ENCODE measurements around the gene KIF2C.

DNA sequence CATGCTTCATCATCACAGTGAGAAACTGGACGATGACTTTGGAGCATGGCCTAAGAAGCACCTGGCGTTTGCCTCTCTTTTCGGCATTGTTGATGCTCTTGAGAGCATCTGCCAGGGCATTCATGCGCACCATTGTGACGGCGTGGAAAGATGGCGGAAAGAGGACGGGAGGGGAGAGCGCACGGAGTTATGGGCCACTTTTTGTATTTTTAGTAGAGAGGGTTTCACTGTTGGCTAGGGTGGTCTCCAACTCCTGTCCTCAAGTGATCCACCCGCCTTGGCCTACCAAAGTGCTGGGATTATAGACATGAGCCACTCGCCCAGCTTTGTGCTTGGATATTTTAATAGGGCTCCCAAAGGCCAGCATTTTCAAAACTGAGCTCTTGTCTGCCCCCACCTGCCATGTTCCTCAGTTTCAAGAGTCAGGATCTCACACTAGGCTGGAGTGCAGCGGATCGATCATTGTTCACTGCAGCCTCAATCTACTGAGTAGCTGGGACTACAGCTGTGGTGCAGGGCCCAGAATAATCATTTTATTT, 41.0 kb downstream of the KIF2C start:
- TF ChIP-seq EGR1 (IDR thresholded peaks at IDR 0.05), result no peak
- TF ChIP-seq CREB1 (IDR thresholded peaks at IDR 0.05; ENCODE audit: low read depth), result no peak
